ENCODE data around the gene CAMK2N1. TPM values are rescaled to one million over a fixed set of nuclear protein-coding genes. Genes with fewer than 3 reads are reported as not detected.

CAMK2N1 gene
- total RNA-seq, 2 donors from 2014 or later: 7.3 to 15.9 TPM

DNA sequence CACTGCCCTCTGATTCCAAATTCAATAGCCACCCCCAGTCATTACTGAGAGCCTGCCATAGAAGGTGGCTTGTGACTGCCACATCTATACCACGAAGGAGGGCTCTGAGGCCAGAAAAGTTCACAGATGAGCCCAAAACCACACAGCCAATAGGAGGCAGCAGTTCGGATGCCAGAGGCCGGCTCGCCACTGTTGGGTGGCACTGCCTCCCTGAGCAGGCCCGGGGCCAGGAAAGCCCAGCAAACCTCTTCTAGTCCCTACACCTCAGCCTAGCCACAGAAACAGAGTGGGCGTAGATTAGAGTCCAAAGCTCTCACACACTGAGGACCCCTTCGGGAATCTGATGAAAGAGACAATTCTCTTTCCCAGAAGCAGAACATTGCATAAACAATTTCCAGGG, 5.9 kb upstream of the CAMK2N1 start:
- Histone ChIP-seq H3K27ac (no peak overlapping the region), H3K4me1 (ENCODE audit: control insufficient read depth in 1 of 2, low read depth in 2 of 2) (peaks cover 0 to 11% of the 10 kb centered on the region in 2 donors), H3K9me3 (no peaks in the 10 kb centered on the region), H3K36me3 (no peaks in the 10 kb centered on the region), H3K27me3 (replicated peaks; ENCODE audit: insufficient read depth) (no peaks in the 10 kb centered on the region), H3K4me3 (no peak overlapping the region)
- ATAC-seq (ENCODE audit: insufficient number of reproducible peaks, low FRiP score, low read depth): no peak
- TF ChIP-seq CTCF (IDR thresholded peaks at IDR 0.05): no peak
- no peak for DNase-seq (ENCODE audit: low spot score)

DNA sequence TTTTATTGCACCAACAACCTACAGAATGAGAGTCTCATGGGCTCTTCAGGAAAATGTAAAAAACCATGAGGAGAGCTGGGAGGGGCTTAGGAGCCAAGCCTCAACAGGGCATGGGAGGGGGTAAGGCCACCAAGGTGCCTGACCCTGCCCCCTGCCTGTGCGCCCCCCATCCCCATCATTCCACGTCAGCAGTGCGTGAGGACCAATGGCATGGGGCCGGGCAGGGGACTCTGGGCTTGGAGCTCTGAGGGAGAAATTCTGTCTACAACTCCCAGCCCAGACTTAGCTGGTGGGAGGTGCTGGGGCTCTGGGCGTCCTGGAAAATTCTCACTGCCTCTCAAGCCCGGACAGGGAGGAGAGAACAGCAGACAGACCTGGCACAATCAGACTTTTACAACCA, 5.2 kb upstream of the CAMK2N1 start:
- ATAC-seq (ENCODE audit: insufficient number of reproducible peaks, low FRiP score, low read depth) (no peak), DNase-seq (ENCODE audit: low spot score) (no peak)
- H3K9me3 ChIP-seq: no peaks in the 10 kb centered on the region

GRCh38 chr1:20487236-20487590, 1.2 kb upstream of the CAMK2N1 start:
- ATAC-seq (ENCODE audit: insufficient number of reproducible peaks, low FRiP score, low read depth) (no peak), DNase-seq (ENCODE audit: low spot score) (no peak)
- Histone ChIP-seq H3K4me3 (peak overlapping the region; percentile 78), H3K9me3 (no peaks in the 10 kb centered on the region), H3K27me3 (replicated peaks; ENCODE audit: insufficient read depth) (no peaks in the 10 kb centered on the region), H3K4me1 (ENCODE audit: control insufficient read depth in 1 of 2, low read depth in 2 of 2) (peaks cover 12 to 23% of the 10 kb centered on the region in 2 donors), H3K36me3 (no peaks in the 10 kb centered on the region), H3K27ac (no peak overlapping the region)
- no peak for TF ChIP-seq CTCF (IDR thresholded peaks at IDR 0.05)

More for the DNA sequence above, 5.2 kb upstream of the CAMK2N1 start:
- H3K27me3 ChIP-seq (replicated peaks; ENCODE audit: insufficient read depth): no peaks in the 10 kb centered on the region
- no peak overlapping the region for H3K4me3 ChIP-seq
- no peak for TF ChIP-seq CTCF (IDR thresholded peaks at IDR 0.05)
- H3K36me3 ChIP-seq: no peaks in the 10 kb centered on the region
- H3K27ac ChIP-seq: no peak overlapping the region
- peaks cover 0 to 14% of the 10 kb centered on the region in 2 donors for H3K4me1 ChIP-seq (ENCODE audit: control insufficient read depth in 1 of 2, low read depth in 2 of 2)

GRCh38 chr1:20486457-20487235, 636 bp upstream of the CAMK2N1 start:
- Histone ChIP-seq H3K27me3 (replicated peaks; ENCODE audit: insufficient read depth) (no peaks in the 10 kb centered on the region), H3K9me3 (no peaks in the 10 kb centered on the region), H3K4me3 (peak overlapping the region; percentile 78), H3K27ac (peak overlapping the region; percentile 69 to 80), H3K36me3 (no peaks in the 10 kb centered on the region), H3K4me1 (ENCODE audit: control insufficient read depth in 1 of 2, low read depth in 2 of 2) (peaks cover 12 to 23% of the 10 kb centered on the region in 2 donors)
- DNase-seq (ENCODE audit: low spot score): no peak
- TF ChIP-seq CTCF (IDR thresholded peaks at IDR 0.05): no peak
- ATAC-seq (ENCODE audit: insufficient number of reproducible peaks, low FRiP score, low read depth): no peak

GRCh38 chr1:20484519-20485462, 1.2 kb downstream of the CAMK2N1 start:
- Histone ChIP-seq H3K9me3 (no peaks in the 10 kb centered on the region), H3K27ac (no peak overlapping the region), H3K36me3 (no peaks in the 10 kb centered on the region), H3K27me3 (replicated peaks; ENCODE audit: insufficient read depth) (no peaks in the 10 kb centered on the region), H3K4me1 (ENCODE audit: control insufficient read depth in 1 of 2, low read depth in 2 of 2) (peaks cover 12 to 23% of the 10 kb centered on the region in 2 donors), H3K4me3 (peak overlapping the region; percentile 76)
- no peak for TF ChIP-seq CTCF (IDR thresholded peaks at IDR 0.05)
- DNase-seq (ENCODE audit: low spot score) (no peak), ATAC-seq (ENCODE audit: insufficient number of reproducible peaks, low FRiP score, low read depth) (no peak)
